Measurements from ENCODE around the gene ZNF526. TPM values are rescaled to one million over a fixed set of nuclear protein-coding genes. Genes with fewer than 3 reads are reported as not detected.

ZNF526 gene
- total RNA-seq, 1 donor from 2014 or later, result 6.1 TPM

GRCh38 chr19:42230571-42230970 is 10.5 kb downstream of the ZNF526 start:
- no peak for DNase-seq (ENCODE audit: extremely low spot score in 2 of 2)
- TF ChIP-seq POLR2A (IDR thresholded peaks at IDR 0.05) (no peak), CTCF (IDR thresholded peaks at IDR 0.05) (no peak), POLR2AphosphoS5 (IDR thresholded peaks at IDR 0.05; ENCODE audit: insufficient read depth in 1 of 2, low read depth in 1 of 2) (no peak)
- Histone ChIP-seq H3K4me3 (no peak overlapping the region), H3K27ac (no peak overlapping the region), H3K27me3 (no peaks in the 10 kb centered on the region), H3K36me3 (peaks cover 0 to 75% of the 10 kb centered on the region in 2 donors), H3K9me3 (no peaks in the 10 kb centered on the region), H3K4me1 (no peaks in the 10 kb centered on the region)
- intact Hi-C loops (cut with DNase I), result no loop called here

GRCh38 chr19:42232435-42232834 is 12.3 kb downstream of the ZNF526 start:
- no peaks in the 10 kb centered on the region for H3K4me1 ChIP-seq
- H3K4me3 ChIP-seq, result no peak overlapping the region
- no peak for DNase-seq (ENCODE audit: extremely low spot score in 2 of 2)
- H3K27ac ChIP-seq, result no peak overlapping the region
- H3K27me3 ChIP-seq, result no peaks in the 10 kb centered on the region
- H3K9me3 ChIP-seq, result no peaks in the 10 kb centered on the region
- TF ChIP-seq POLR2A (IDR thresholded peaks at IDR 0.05), result no peak
- no peak for TF ChIP-seq CTCF (IDR thresholded peaks at IDR 0.05)
- TF ChIP-seq POLR2AphosphoS5 (IDR thresholded peaks at IDR 0.05; ENCODE audit: insufficient read depth in 1 of 2, low read depth in 1 of 2), result no peak
- H3K36me3 ChIP-seq, result peaks cover 5 to 77% of the 10 kb centered on the region in 2 donors
- intact Hi-C loops (cut with DNase I), result no loop called here

- TF ChIP-seq POLR2AphosphoS5 (IDR thresholded peaks at IDR 0.05; ENCODE audit: insufficient read depth in 1 of 2, low read depth in 1 of 2), result no peak
- TF ChIP-seq CTCF (IDR thresholded peaks at IDR 0.05), result no peak
- no peak for TF ChIP-seq POLR2A (IDR thresholded peaks at IDR 0.05)
- no peaks in the 10 kb centered on the region for H3K9me3 ChIP-seq
- H3K36me3 ChIP-seq, result peaks cover 5 to 77% of the 10 kb centered on the region in 2 donors
- H3K4me1 ChIP-seq, result no peaks in the 10 kb centered on the region
- intact Hi-C loops (cut with DNase I), result no loop called here
- no peak for DNase-seq (ENCODE audit: extremely low spot score in 2 of 2)
- H3K27ac ChIP-seq, result no peak overlapping the region
- H3K27me3 ChIP-seq, result no peaks in the 10 kb centered on the region
- H3K4me3 ChIP-seq, result no peak overlapping the region
Measured at GRCh38 chr19:42233106-42233505, 13.0 kb downstream of the ZNF526 start.

GRCh38 chr19:42233678-42234292 is 13.7 kb downstream of the ZNF526 start:
- no peak for TF ChIP-seq POLR2AphosphoS5 (IDR thresholded peaks at IDR 0.05; ENCODE audit: insufficient read depth in 1 of 2, low read depth in 1 of 2)
- TF ChIP-seq POLR2A (IDR thresholded peaks at IDR 0.05), result no peak
- TF ChIP-seq CTCF (IDR thresholded peaks at IDR 0.05), result no peak
- peaks cover 5 to 75% of the 10 kb centered on the region in 2 donors for H3K36me3 ChIP-seq

GRCh38 chr19:42234364-42234763 is 14.3 kb downstream of the ZNF526 start:
- TF ChIP-seq POLR2A (IDR thresholded peaks at IDR 0.05) (no peak), CTCF (IDR thresholded peaks at IDR 0.05) (no peak), POLR2AphosphoS5 (IDR thresholded peaks at IDR 0.05; ENCODE audit: insufficient read depth in 1 of 2, low read depth in 1 of 2) (no peak)
- Histone ChIP-seq H3K4me3 (no peak overlapping the region), H3K4me1 (peaks cover under 1% of the 10 kb centered on the region), H3K27me3 (no peaks in the 10 kb centered on the region), H3K27ac (no peak overlapping the region), H3K9me3 (no peaks in the 10 kb centered on the region), H3K36me3 (peaks cover 5 to 70% of the 10 kb centered on the region in 2 donors)
- DNase-seq (ENCODE audit: extremely low spot score in 2 of 2), result no peak
- intact Hi-C loops (cut with DNase I), result no loop called here

More at GRCh38 chr19:42233678-42234292, 13.7 kb downstream of the ZNF526 start:
- Histone ChIP-seq H3K27me3 (no peaks in the 10 kb centered on the region), H3K9me3 (no peaks in the 10 kb centered on the region), H3K4me1 (no peaks in the 10 kb centered on the region), H3K27ac (no peak overlapping the region), H3K4me3 (no peak overlapping the region)
- DNase-seq (ENCODE audit: extremely low spot score in 2 of 2), result no peak
- intact Hi-C loops (cut with DNase I), result no loop called here

Data from vagina (tissue), 2 donors.